A673 (cell line): ENCODE data around the gene PRKAG2. TPM values are rescaled to one million over a fixed set of nuclear protein-coding genes. Genes with fewer than 3 reads are reported as not detected.

ENCODE experiments used
- BruUV-seq: library from RNA; stranded (reverse); fragments of 400-500 nt; replicated peaks from 2 replicates; lab custom pipeline; 2021; lab: Mats Ljungman, UMichigan
- CTCF ChIA-PET: fragments of 300-600 bp; sonication (Branson Sonifier 250); formaldehyde crosslinking; loops from one replicate; lab custom pipeline; 2022; ENCODE audit warnings: antibody characterized with exemption; lab: Charles Lee
- POLR2A ChIA-PET: fragments of 300-600 bp; sonication (Branson Sonifier 250); formaldehyde crosslinking; loops from one replicate; lab custom pipeline; 2022; ENCODE audit warnings: antibody characterized with exemption; ENCODE audit not compliant: low non-redundant PET; lab: Charles Lee
- DNase-seq: peaks from one replicate; pipeline ENCODE4 v3.0.0-alpha.2; 2015; ENCODE audit warnings: low spot score
- H3K27ac ChIP-seq: fragments of 200-600 bp; sonication (generic); 2 replicates; pipeline ENCODE4 v1.5.1; 2016; ENCODE audit warnings: mixed run types, low read depth, mild to moderate bottlenecking, mixed read lengths, antibody characterized with exemption, low read length; ENCODE audit not compliant: poor library complexity, severe bottlenecking
- H3K27me3 ChIP-seq: fragments of 200-600 bp; sonication (generic); replicated peaks from 2 replicates; pipeline ENCODE4 v1.6.1; 2017; ENCODE audit warnings: mixed run types, low read depth, mild to moderate bottlenecking, mixed read lengths, antibody characterized with exemption, low read length; ENCODE audit not compliant: insufficient read depth, poor library complexity
- H3K36me3 ChIP-seq: fragments of 200-600 bp; sonication (generic); 2 replicates; pipeline ENCODE4 v1.6.1; 2016; ENCODE audit warnings: mixed run types, mild to moderate bottlenecking, mixed read lengths, antibody characterized with exemption, low read length; ENCODE audit not compliant: insufficient read depth, poor library complexity, severe bottlenecking
- H3K4me1 ChIP-seq: fragments of 200-600 bp; sonication (generic); 2 replicates; pipeline ENCODE4 v1.6.1; 2017; ENCODE audit warnings: mixed run types, mild to moderate bottlenecking, mixed read lengths, antibody characterized with exemption, low read length; ENCODE audit not compliant: insufficient read depth, poor library complexity, severe bottlenecking
- H3K4me3 ChIP-seq: fragments of 200-600 bp; sonication (generic); 2 replicates; pipeline ENCODE4 v1.5.1; 2016; ENCODE audit warnings: low read depth, mixed run types, mild to moderate bottlenecking, mixed read lengths, low read length; ENCODE audit not compliant: poor library complexity, severe bottlenecking
- H3K9me3 ChIP-seq: fragments of 200-600 bp; sonication (generic); 2 replicates; pipeline ENCODE4 v1.6.1; 2016; ENCODE audit warnings: mixed run types, low read depth, mild to moderate bottlenecking, mixed read lengths, antibody characterized with exemption, low read length; ENCODE audit not compliant: poor library complexity, severe bottlenecking
- CTCF ChIP-seq: fragments of 300-800, 200-600 bp; sonication (generic); conservative IDR thresholded peaks from 2 replicates; pipeline ENCODE4 v1.5.1; 2017; ENCODE audit warnings: low read depth, mild to moderate bottlenecking, antibody characterized with exemption, low read length, moderate library complexity, mixed read lengths
- EZH2 ChIP-seq: fragments of 200-600 bp; sonication (generic); IDR thresholded peaks from 2 replicates; pipeline ENCODE4 v1.6.1; 2017; ENCODE audit warnings: borderline replicate concordance, low read depth, mild to moderate bottlenecking, mixed read lengths, antibody characterized with exemption, low read length; ENCODE audit not compliant: poor library complexity, severe bottlenecking
- intact Hi-C: fragments of 100-400 bp; cut with micrococcal nuclease; formaldehyde crosslinking; loops from one replicate; pipeline ENCODE4 v1.10.0; 2022; ENCODE audit not compliant: unreplicated experiment
- total RNA-seq: library from RNA; stranded (reverse); gene quantifications from 2 replicates; pipeline ENCODE4 v1.2.3, GENCODE V29; 2021

Gene PRKAG2
- total RNA-seq, 1 experiment from 2014 or later = 11.6 TPM

- Histone ChIP-seq H3K27ac (no peak overlapping the region), H3K36me3 (no peaks in the 10 kb centered on the region), H3K9me3 (no peaks in the 10 kb centered on the region), H3K4me3 (no peak overlapping the region), H3K27me3 (no peaks in the 10 kb centered on the region), H3K4me1 (peaks cover 10% of the 10 kb centered on the region)
- ChIA-PET CTCF (no interaction called here), POLR2A (no interaction called here)
- DNase-seq = no peak
- TF ChIP-seq CTCF = no peak
- no peak for TF ChIP-seq EZH2
- intact Hi-C loops = no loop called here
- BruUV-seq = no TSS peak
Observed at GRCh38 chr7:151866028-151866427, 10.9 kb downstream of the PRKAG2 start.

GRCh38 chr7:151865070-151865670 is 11.7 kb downstream of the PRKAG2 start:
- no peaks in the 10 kb centered on the region for H3K36me3 ChIP-seq
- H3K4me1 ChIP-seq = peaks cover 10% of the 10 kb centered on the region
- CTCF ChIA-PET = no interaction called here
- no peak for TF ChIP-seq EZH2
- no peak for TF ChIP-seq CTCF
- no peaks in the 10 kb centered on the region for H3K27me3 ChIP-seq
- BruUV-seq = no TSS peak
- no peak overlapping the region for H3K27ac ChIP-seq
- no peak overlapping the region for H3K4me3 ChIP-seq
- intact Hi-C loops = no loop called here
- POLR2A ChIA-PET = no interaction called here
- no peaks in the 10 kb centered on the region for H3K9me3 ChIP-seq
- DNase-seq = no peak

GRCh38 chr7:151864561-151864960 is 12.4 kb downstream of the PRKAG2 start:
- DNase-seq = no peak
- TF ChIP-seq CTCF = no peak
- no peak for TF ChIP-seq EZH2
- no peaks in the 10 kb centered on the region for H3K27me3 ChIP-seq
- intact Hi-C loops = no loop called here
- ChIA-PET POLR2A (no interaction called here), CTCF (no interaction called here)
- no peaks in the 10 kb centered on the region for H3K9me3 ChIP-seq
- peaks cover 10% of the 10 kb centered on the region for H3K4me1 ChIP-seq
- H3K4me3 ChIP-seq = no peak overlapping the region
- H3K36me3 ChIP-seq = no peaks in the 10 kb centered on the region
- no peak overlapping the region for H3K27ac ChIP-seq
- BruUV-seq = no TSS peak
